Measurements from ENCODE around the gene CRACR2A. TPM values are rescaled to one million over a fixed set of nuclear protein-coding genes. Genes with fewer than 3 reads are reported as not detected.

The CRACR2A gene
- total RNA-seq, 1 donor from 2014 or later: 0.82 TPM

DNA sequence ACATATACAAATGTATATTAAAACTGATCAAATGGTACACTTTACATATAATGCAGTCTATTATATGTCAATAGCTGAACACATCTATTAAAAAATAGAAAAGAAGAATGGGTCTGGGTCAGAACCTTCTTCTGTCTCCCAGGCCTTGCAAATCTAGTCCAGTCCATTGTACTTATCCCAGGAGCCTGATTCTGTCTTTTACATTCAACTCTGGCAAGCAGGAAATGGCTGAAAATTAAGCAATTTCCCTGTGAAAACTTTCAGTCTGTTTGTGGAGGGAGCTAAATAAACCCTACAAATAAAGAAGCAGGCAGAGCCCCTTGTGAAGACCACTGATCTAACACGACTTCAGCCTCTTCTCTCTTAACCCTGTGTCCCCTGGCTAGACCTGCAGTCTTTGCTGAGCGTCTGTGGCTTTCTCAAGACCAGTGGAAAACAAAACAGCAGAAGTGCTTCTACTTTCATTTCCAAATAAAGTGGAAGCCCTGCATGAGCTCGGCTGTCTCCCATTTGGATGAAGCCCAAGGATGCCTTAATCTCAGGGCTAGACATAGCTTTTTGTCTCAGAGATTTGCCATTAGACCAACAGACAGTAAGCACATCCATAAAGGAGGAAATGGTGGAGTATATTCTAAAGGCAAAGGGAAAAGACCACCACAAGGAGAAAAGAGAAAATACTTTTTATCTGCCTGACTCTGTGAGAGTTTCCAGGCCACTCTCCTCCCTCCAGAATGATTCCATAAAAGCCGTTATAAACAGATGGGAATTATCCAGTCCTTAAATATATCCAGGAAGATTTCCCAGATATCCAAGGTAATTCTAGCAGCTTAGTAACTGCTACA, 48.2 kb downstream of the CRACR2A start:
- peaks cover 6% of the 10 kb centered on the region for H3K9me3 Mint-ChIP-seq (ENCODE audit: low read depth)
- H3K4me1 Mint-ChIP-seq (ENCODE audit: low read depth): peaks cover 10% of the 10 kb centered on the region
- H3K4me3 Mint-ChIP-seq (ENCODE audit: unreplicated experiment): peak overlapping the region; percentile 25
- H3K27ac Mint-ChIP-seq (ENCODE audit: unreplicated experiment): peak overlapping the region; percentile 29
- DNase-seq (ENCODE audit: low spot score): no peak
- TF ChIP-seq, protein P1, sequence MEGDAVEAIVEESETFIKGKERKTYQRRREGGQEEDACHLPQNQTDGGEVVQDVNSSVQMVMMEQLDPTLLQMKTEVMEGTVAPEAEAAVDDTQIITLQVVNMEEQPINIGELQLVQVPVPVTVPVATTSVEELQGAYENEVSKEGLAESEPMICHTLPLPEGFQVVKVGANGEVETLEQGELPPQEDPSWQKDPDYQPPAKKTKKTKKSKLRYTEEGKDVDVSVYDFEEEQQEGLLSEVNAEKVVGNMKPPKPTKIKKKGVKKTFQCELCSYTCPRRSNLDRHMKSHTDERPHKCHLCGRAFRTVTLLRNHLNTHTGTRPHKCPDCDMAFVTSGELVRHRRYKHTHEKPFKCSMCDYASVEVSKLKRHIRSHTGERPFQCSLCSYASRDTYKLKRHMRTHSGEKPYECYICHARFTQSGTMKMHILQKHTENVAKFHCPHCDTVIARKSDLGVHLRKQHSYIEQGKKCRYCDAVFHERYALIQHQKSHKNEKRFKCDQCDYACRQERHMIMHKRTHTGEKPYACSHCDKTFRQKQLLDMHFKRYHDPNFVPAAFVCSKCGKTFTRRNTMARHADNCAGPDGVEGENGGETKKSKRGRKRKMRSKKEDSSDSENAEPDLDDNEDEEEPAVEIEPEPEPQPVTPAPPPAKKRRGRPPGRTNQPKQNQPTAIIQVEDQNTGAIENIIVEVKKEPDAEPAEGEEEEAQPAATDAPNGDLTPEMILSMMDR (IDR thresholded peaks at IDR 0.05): no peak
- peaks cover 2% of the 10 kb centered on the region for H3K36me3 Mint-ChIP-seq (ENCODE audit: low read depth)
- peaks cover 4% of the 10 kb centered on the region for H3K27me3 Mint-ChIP-seq (ENCODE audit: low read depth)

DNA sequence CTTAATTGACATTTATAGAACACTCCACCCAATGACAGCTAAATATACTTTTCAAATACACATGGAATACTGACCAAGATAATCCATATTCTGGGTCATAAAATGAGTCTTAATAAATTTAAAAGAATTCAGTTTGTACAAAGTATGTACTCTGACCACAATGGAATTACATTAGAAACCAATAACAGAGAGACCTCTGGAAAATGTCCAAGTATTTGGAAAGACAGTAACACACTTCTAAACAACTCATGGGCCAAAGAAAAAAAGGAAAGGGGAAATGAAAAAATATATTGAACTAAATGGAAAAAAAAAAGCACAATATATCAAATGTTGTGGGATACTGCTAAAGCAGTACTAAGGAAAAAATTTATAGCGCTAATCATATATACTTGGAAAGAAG, 52.0 kb downstream of the CRACR2A start:
- H3K27ac Mint-ChIP-seq (ENCODE audit: unreplicated experiment): no peak overlapping the region
- H3K36me3 Mint-ChIP-seq (ENCODE audit: low read depth): peaks cover 2% of the 10 kb centered on the region
- no peaks in the 10 kb centered on the region for H3K27me3 Mint-ChIP-seq (ENCODE audit: low read depth)
- H3K9me3 Mint-ChIP-seq (ENCODE audit: low read depth): peaks cover 6% of the 10 kb centered on the region
- TF ChIP-seq, protein P1 (IDR thresholded peaks at IDR 0.05): no peak
- H3K4me3 Mint-ChIP-seq (ENCODE audit: unreplicated experiment): no peak overlapping the region
- H3K4me1 Mint-ChIP-seq (ENCODE audit: low read depth): peaks cover 31% of the 10 kb centered on the region
- DNase-seq (ENCODE audit: low spot score): no peak

DNA sequence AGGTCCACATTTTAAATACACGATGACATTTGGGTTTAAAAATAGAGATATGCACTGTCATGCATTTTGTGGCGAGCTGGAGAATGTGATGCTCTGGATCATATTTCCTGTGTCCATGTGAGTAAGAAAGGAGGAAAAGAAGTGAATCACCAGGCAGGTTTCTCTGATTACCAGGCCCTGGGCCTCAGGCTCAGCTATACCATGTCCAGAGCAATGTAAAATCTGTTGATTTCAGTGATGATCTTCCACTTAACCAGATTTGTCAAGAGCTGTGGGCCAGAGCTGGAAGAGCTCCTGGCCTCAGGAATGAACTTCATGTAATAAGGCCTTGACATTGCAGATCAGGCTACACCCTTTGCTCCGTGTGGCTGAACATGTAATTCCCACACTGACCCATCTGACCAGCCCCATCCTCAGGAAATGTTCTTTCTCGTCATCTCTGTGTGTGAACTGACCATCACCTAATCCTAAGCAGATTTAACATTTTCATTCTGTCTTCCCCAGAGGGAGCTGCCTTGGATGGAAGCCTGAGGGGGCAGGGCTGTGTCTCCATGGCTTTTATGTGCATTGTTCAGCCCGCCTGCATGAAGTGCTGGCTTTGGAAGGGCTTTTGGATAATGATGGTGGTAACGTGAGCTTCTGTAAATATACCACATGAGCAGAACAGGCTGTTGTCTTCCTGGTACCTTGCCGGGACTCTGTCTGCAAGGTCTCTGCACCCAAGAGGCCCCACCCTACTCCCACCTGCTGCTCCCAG, 54.5 kb downstream of the CRACR2A start:
- peak overlapping the region; percentile 94 for H3K27ac Mint-ChIP-seq (ENCODE audit: unreplicated experiment)
- peaks cover 3% of the 10 kb centered on the region for H3K36me3 Mint-ChIP-seq (ENCODE audit: low read depth)
- peaks cover 1% of the 10 kb centered on the region for H3K9me3 Mint-ChIP-seq (ENCODE audit: low read depth)
- peaks cover 21% of the 10 kb centered on the region for H3K4me1 Mint-ChIP-seq (ENCODE audit: low read depth)
- H3K4me3 Mint-ChIP-seq (ENCODE audit: unreplicated experiment): no peak overlapping the region
- no peak for DNase-seq (ENCODE audit: low spot score)
- TF ChIP-seq, protein P1 (IDR thresholded peaks at IDR 0.05): no peak
- H3K27me3 Mint-ChIP-seq (ENCODE audit: low read depth): no peaks in the 10 kb centered on the region

DNA sequence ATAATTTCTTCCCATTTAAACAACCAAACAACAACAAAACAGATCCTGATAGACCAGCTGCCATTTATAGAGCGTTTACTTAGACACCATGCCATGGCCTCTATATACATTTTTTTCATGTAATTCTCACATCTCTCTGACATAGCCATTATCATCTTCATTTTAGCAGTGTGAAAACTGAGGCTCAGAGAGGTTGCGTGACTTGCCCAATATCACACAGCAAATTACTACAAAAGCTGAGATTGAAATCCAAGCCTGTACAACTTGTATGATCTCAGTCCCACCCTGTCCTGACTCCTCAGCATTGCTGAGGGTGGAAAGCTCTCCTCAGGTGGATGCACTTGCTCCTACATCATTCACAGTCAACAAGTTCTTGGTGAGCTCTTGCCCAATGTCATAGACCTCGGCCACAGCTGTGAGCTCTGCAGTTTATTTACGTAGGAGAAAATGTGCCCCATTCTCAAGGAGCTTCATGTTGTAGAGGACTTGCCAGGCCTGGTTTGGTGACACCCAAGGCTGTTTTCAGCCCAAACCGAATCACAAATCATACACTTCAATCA, 55.5 kb downstream of the CRACR2A start:
- no peak overlapping the region for H3K4me3 Mint-ChIP-seq (ENCODE audit: unreplicated experiment)
- peaks cover 21% of the 10 kb centered on the region for H3K4me1 Mint-ChIP-seq (ENCODE audit: low read depth)
- TF ChIP-seq, protein P1 (IDR thresholded peaks at IDR 0.05): no peak
- H3K9me3 Mint-ChIP-seq (ENCODE audit: low read depth): no peaks in the 10 kb centered on the region
- H3K36me3 Mint-ChIP-seq (ENCODE audit: low read depth): peaks cover 2% of the 10 kb centered on the region
- peak overlapping the region; percentile 94 for H3K27ac Mint-ChIP-seq (ENCODE audit: unreplicated experiment)
- H3K27me3 Mint-ChIP-seq (ENCODE audit: low read depth): no peaks in the 10 kb centered on the region
- DNase-seq (ENCODE audit: low spot score): no peak

DNA sequence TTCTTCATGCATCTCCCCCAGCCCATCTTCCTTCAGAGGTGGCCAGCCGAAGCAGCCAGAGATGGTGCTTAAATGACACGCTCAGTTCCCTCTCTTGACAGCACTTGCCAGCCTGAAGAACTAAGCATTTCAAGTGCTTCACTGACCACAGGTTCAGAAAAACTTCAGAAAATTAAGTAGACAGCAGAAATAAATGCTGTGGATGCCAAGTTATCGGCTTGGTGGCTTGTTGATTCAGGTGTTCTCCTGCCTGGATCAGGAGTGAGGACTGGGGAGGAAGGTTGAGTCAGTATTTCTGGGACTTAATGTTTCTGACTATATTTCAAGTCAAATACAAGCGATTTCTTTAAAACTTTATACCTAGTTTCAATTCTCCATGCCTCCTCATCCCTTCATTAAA, 58.2 kb downstream of the CRACR2A start:
- H3K36me3 Mint-ChIP-seq (ENCODE audit: low read depth): peaks cover 5% of the 10 kb centered on the region
- TF ChIP-seq, protein P1 (IDR thresholded peaks at IDR 0.05): no peak
- no peak overlapping the region for H3K4me3 Mint-ChIP-seq (ENCODE audit: unreplicated experiment)
- H3K4me1 Mint-ChIP-seq (ENCODE audit: low read depth): peaks cover 21% of the 10 kb centered on the region
- DNase-seq (ENCODE audit: low spot score): no peak
- H3K27ac Mint-ChIP-seq (ENCODE audit: unreplicated experiment): no peak overlapping the region
- H3K27me3 Mint-ChIP-seq (ENCODE audit: low read depth): peaks cover 7% of the 10 kb centered on the region
- peaks cover 19% of the 10 kb centered on the region for H3K9me3 Mint-ChIP-seq (ENCODE audit: low read depth)
